Stimulated activated CD8-positive, alpha-beta memory T cell treated with anti-CD3 and anti-CD28 coated beads, Interleukin-7, amount 100 ng/mL, for 48 hours (primary cell): ENCODE data around the gene PHLPP1.
"Not testable (repeated sequence)": the region's sequence is repeated elsewhere in the genome, so short reads cannot be mapped to it uniquely, and the experiment has no call there.

Source experiments
- DNase-seq, 2 donors: peaks; one replicate each; pipeline ENCODE4 v3.0.0-alpha.2; 2020; ENCODE audit warnings: low read depth in 1 of 2; ENCODE audit errors: extremely low read depth in 1 of 2

PHLPP1 gene

DNA sequence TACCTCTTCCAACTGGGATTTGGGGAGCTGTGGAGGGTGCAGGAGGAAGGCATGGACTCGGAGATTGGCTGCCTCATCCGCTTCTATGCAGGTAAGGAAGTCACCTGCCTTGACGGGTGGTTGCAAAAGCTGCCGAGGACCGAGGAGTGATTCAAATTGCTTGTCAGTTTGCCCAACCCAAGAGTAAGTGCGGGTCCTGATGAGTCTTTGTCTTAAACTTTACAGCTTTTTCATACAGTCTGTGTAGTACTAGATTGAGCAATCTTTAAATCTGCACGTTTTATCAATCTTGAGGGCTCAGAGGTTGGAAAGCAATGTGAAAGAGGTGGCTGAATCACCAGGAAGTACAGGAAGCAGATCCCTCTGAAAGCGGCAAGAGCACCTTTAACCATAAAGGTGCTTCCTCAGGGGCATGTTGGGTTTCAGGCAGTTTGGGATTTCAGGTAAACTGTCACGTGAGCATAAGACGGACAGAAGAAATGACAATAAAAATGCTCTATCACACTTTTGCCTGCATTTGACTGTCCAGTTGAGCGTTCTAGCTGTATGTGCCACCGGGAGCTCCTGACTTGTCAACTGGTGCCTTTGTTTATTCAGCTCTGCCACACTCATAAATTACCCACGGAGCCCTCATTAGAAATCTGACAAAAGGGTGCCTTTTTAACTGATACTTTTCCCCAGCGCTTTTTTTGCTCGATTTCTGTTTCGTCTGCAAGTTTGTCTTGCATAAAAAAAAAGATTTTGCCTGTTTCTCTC, 2.0 kb downstream of the PHLPP1 start:
- DNase-seq: peak in 1 of 2 donors; percentile 22

DNA sequence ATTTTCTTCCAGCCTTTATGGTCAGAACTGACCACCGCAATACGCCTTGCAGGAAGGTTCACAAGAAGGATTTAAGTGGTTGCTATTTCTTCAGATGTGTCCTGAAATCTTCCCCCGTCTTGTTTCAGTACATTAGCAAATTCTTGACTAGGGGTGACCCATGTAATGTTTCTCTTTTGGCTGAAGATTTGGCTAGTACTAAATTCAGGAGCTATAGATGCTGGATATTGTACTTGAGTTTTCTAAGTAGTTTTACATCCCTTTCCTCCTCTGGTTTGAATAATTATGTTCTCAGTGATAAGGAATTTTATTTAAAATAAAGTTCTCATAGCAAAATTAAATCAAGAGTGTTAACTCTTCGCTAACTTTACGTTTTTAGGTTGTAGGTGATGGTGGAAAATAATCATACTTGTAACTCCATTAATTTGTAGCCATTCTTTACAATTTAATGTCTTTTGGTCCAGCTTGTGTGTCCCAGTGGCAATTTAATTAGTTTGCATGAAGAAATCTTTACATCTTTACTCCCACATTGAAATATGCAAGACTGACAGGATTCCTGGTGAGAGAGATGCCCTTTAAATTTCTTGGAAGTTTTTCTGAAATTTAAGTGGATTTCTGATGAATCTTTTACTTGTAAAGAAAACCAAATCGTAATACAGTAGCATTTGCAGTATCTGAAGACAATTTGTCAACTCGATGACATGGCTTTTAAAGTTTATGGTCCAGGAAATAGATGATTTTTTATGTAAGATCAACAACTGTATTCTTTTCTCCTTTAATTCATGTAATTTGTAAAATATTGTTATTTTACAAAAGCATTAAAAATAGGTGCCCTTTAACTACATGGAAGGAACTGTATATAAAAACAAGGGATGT, 2.8 kb downstream of the PHLPP1 start:
- no peak for DNase-seq

DNA sequence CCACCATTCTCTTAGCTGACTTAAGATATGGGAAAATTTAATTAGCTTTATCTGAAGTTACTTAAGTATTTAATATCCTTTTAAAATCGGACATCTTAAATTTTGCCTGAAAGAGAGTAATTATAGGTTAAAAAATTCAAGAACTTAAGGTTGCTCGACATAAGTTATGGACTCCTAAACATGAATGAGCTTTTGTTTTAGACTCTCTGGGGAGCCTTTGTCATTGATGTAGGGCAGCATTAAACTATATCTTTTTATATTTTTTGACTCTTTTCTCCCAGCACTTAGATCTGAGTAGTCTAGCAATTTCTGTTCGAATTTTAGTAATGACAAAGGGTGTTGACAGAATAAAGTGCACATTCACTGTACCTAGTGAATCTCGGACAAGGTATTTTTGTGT, 4.7 kb downstream of the PHLPP1 start:
- DNase-seq: no peak

DNA sequence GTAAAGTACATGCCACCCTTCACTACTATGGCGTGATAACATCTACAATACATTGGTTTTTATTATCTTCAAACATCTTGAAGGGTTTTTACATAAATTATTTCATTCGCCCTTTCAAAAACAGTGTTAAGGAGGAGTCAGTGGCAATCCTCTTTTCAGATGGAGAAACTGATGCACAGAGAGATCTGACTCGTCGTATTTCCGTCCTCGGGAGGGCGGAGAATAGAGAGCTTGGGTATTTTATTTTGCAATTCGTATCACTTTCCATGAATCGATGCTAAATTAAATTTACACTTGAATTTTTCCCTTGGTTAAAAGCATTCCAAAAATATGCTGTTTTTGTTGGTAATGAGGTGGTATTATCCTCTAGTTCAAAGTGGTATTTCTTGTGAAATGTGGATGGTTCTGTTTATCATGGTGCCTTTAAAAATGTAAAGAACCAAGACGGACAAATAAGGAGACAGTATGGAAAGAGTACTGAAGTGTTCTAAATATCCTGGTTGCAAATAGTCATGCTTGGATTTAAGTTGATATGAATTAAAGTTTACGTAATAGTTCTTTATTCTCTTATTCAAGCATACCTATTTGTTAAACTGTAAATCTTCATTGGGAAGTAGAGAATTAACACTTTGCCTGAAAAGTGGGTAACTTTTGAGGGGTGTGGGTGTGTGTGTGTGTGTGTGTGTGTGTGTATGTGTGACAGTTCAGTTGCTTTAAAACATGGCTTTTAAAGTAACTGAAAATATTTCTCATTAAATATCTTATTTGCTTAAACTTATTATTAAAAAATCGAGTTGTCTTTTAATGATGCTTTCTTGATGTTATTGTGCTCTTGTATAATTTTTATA, 5.6 kb downstream of the PHLPP1 start:
- no peak for DNase-seq

DNA sequence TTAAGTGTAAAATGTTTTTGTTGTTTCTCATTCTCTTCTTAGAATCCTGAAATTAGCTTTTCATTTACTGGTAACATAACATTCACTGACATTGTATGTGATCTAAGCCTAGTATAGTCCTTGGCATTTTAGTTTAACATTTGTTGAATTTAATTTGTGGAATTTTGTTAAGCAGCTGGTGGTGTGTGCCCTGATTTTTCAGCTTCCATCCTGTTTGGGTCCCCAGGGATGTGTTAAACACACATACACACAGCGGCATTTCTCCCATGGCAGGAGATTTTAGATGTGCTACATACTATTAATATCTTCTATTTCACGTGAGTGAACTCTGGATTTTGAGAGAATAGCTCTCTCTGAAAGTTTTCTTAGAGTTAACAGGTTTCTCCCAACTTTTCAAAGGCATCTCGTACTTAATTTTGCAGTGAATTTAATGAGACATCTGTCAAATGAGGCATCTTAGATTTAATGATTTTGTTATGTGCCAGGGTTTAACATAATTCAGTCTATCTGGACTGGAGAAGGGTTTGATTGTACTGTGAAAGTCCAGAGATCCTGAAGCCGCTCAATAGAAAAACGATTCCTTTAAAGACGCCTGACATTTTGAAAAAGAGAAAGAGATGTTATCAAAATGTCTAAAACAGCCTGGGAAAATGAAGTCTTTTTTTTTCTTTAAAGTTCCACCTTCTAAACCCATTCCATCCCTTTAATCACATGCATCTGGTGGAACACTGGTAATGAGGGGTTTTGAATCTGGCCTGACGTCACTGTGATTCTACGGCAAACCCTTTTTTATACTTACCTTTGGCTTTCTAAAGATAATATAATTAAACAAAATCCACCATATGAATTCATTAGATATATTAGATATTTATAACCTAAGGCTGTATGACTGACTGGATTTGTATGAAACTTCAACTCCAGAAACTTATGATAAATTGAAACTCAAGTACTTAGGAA, 6.8 kb downstream of the PHLPP1 start:
- no peak for DNase-seq

DNA sequence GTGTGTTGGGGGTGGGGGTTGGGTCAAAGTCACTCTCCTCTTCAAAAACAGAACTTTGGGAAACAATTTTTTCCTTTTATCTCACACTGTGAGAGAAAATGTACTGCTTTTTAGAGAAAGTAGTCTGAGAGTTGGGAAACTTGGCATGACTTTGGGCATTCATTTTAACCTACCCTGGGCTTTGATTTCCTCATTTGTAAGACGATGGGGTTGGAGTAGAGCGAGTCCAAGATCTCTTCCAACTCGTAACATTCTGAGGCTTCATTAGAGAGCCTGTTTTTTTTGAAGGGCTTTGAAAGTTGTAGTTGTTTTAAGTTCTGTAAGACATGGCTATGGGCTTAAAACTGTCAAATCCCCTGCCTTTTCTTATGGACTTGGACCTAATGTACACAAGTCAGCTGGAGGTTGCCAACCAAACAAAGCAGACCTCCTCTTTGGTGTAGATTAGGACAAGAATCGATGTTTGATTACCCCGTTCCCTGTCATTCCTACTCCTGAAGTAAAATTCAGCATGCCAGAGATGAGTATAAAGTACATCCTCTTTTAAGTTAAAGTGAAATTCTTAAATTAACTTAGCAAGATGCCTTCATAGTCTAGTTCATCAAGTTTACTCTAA, 8.4 kb downstream of the PHLPP1 start:
- no peak for DNase-seq

DNA sequence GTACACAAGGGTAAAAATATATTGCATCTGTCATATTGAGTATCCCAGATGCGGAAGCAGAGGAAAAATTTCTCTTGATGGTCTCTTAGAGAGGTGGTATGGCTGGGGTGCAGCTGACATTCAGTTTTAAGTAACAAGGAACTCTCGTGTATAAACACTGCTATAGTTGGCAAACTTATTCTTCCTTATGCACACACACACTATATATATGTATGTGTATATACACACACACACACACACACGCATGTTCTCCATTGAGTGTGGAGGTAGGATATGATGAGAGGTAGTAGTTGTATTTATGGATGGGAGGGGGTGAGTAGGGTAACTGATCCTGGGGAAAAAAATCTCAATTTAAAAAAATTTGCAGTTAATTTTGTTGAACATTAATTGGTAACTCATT, 10.6 kb downstream of the PHLPP1 start:
- DNase-seq: no peak

DNA sequence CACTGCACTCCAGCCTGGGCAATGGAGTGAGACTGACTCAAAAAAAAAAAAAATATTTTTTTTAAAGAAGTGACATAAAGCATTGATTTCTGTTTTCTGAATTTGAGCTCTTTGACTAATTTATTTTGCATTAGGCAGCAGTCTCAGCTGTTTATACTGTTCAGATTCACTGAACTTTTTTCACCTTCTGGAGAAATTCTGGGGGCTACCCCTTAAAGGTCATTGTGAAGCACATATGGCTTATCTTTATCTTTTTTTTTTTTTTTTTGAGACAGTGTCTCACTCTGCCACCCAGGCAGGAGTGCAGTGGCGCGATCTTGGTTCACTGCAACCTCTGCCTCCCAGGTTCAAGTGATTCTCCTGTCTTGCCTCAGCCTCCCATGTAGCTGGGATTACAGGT, 12.9 kb downstream of the PHLPP1 start:
- no peak for DNase-seq

DNA sequence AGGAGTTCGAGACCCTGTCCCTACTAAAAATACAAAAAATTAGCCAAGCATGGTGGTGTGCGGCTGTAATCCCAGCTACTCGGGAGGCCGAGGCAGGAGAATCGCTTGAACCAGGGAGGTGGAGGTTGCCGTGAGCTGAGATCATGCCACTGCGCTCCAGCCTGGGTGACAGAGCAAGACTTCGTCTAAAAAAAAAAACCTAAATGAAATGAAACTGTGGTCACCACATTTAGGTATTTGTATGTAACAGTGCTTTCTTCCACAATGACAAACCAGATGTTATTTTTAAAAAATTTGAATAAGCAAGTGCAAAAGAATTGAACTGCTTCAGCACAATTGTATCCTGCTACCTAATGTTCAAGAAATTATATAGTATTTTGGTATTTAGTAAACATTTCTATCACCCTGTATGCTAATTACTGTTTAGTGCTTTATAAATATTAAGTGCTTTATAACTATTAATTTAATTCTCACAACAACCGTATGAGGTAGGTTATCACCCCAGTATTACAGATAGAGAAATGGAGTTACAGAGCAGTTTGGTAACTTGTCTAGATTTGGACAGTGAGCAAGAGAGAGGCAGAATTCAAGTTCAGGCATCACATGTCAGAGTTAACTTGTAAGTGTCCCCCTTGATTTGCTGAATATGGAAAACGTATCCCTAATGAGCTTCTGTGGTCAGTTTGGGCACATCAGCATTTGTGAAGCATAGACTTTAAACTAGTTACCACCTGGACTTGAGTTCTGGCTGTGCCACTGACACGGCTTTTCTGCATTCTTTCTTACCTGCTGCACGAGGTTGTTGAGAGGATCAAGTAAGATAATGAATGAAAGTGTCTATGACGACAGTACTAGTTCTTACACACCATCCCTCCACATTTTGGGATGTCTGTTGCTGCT, 14.4 kb downstream of the PHLPP1 start:
- DNase-seq: no peak

DNA sequence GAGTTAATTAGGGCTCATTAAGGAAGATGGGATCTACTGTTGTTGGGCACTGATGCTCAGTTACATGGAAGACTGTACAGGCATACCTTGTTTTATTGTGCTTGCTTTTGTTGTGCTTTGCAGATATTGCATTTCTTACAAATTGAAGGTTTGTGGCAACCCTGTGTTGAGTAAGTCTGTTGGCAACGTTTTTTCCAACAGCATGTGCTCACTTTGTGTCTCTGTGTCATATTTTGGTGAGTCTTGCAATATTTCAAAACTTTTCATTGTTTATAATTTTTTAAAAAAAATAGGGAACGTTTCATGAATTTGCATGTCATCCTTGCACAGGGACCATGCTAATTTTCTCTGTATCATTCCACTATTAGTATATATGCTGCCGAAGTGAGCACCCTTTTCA, 15.6 kb downstream of the PHLPP1 start:
- DNase-seq: no peak

DNA sequence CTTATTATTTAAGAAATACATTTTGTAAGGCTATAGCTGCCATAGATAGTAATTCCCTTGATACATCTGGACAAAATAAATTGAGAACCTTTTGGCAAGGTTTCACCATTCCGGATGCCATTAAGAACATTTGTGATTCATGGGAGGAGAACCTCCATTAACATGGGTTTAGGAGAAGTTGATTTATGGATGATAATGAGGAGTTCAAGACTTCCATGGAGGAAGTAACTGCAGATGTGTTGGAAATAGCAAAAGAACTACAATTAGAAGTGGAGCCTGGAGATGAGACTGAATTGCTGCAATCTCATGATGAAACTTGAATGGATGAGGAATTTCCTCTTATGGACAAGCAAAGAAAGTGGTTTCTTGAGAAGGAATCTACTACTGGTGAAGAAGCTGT, 17.3 kb downstream of the PHLPP1 start:
- no peak for DNase-seq

DNA sequence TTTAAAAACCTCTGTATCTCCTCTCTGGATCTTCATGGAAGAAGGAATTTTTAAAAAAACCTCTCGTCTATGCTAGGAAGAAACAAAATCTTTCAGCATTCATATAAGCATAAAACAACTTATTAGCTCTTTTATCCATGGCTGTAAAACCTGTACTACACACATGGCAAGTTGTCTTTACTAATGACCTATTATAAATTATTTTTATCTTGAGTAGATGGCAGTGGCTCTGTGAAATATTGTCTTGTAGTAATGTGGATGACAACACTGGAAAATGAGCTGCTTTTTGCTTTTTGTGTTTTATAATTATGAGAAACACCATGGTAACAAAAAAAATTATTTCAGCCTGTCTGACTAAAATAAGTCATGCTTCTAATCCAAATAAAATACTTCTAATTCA, 18.9 kb downstream of the PHLPP1 start:
- no peak for DNase-seq

DNA sequence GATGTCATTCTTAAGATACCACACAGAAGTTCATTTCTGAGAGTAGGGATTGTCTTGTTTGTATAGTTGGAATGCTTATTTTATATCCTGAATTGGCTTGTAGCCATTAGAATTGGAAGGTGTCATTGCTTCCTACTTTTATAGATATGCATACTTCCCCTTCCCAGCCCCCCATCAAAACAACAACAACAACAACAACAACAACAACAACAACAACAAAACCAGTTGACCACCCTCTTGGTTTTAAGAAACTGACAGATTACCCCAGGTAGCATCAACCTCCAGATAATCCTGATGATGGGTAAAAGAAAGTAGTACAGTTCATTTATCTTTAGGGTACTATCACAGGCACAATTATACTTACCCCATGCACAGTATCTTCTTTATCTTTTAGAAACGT, 20.0 kb downstream of the PHLPP1 start:
- no peak for DNase-seq

DNA sequence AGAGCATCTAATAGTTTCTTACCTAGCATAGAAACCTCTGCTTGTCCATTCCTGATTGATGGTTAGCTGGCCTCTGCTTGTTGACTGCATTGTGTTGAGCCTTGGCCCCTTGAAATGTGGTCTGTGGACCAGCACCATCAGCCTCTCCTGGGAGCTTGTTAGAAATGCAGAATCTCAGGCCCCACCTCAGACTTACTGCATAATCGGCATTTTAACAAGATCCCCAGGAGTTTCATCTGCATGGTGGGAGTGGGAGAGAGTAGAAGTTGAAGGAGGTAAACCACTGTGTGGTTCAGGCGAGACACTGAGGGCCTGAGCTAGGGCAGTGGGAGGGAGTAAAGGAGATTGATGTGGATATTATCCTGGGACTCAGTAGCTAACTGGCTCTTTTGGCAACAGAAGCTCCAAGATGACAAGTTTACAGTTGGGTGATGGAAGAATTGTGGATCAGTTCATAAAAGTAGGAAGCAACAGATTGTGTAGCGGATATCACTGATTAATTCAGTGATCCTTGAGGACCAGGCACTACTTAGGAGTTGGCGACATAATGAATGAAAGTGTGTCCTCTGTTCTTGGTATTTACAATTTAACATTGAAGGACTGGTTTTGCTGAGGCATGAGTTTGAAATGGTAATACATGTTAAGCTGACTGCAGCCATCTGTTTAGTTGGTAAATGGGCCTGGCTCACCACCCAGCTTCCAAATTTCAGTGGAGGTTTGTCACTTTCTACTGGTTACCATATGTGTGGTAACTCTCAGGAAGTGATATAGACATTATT, 20.9 kb downstream of the PHLPP1 start:
- DNase-seq: no peak

DNA sequence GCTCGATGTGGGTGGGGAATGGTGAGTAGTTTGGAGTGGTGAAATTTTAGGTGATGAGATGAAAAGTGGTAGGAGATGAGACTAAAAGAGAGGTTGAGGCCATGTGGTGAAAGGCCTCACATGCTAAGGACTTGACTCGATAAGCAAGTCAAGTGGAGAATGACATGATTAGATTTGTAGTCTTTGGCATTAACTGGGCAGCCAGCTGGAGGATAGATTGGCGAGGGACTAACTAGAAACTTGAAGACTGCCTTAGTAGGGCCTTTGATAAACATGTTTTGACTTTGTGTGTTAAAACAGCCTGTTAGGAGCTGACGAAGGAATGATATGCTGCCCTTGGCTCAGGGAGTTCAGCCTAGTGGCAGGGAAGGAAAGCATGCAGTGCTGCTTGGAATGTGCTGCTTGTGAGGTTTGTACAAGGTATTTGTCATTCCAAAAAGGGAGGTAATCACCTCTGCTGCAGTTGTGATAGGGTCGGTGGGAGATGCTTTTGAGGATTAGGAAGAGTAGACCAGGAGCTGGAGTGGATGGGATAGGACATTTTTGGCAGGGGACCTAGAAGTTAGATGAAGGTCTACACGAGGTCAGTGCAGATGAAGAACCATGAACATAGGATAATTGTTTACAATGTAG, 22.0 kb downstream of the PHLPP1 start:
- no peak for DNase-seq

DNA sequence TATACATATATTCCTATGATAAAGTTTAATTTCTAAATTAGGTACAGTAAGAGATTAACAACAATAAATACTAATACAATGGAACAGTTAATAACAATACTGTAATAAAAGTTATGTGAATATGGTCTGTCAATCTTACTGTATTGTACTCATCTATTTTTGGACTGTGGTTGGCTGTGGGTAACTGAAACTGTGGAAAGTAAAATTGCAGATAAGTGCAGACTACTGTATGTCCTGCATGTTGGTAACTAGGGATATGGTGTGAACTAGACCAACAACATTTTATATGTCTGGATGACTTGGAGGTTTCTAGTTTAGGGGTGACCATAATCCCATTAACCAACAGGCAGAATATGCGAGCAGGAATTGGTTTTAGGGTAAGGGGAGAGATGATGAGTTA, 23.3 kb downstream of the PHLPP1 start:
- DNase-seq: no peak

DNA sequence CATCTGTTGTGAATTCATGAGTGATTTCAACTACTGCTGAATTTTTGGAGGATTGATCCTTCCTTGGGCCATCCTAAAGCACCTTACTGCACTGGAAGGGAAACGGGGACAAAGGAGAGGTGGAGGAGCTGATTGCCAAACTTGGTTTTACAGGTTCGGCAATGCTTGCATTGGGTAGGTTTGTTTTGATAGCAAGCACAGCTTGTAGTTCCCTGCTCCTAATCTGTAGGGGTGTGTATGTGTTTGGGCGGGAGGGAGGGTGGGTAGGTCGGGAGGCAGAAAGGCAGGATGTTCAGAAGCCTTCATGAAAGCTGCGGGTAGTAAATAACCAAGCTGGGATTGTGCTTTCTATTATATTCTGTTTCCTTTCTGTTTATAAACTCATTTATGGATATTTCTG, 24.6 kb downstream of the PHLPP1 start:
- no peak for DNase-seq

DNA sequence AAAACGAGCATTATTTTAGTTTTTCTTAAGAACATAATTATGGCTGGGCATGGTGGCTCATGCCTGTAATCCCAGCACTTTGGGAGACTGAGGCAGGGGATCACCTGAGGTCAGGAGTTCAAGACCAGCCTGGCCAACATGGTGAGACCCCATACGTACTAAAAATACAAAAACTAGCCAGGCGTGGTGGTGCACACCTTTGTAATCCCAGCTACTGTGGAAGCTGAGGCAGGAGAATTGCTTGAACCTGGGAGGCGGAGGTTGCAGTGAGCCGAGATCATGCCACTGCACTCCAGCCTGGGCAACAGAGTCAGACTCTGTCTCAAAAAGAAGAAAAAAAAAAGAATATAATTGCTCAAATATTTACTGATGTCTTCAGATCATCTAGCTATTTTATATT, 25.3 kb downstream of the PHLPP1 start:
- DNase-seq: not testable (repeated sequence)
